Measurements from ENCODE around the gene BICD2.
A peak's percentile ranks its signal among the peaks of the same experiment; 100 is the strongest.

The BICD2 gene

GRCh38 chr9:92745331-92745730 lies 19.3 kb downstream of the BICD2 start:
- peaks cover 32% of the 10 kb centered on the region for H3K4me1 ChIP-seq (ENCODE audit: low read length)
- H3K27me3 ChIP-seq (replicated peaks; ENCODE audit: insufficient read depth, low read length) = no peaks in the 10 kb centered on the region
- peaks cover 47% of the 10 kb centered on the region for H4K20me1 ChIP-seq (ENCODE audit: insufficient read depth, low read length)
- H3K4me2 ChIP-seq (ENCODE audit: low read depth, low read length) = no peak overlapping the region
- peaks cover 100% of the 10 kb centered on the region for H3K79me2 ChIP-seq (ENCODE audit: low read length)
- H3K4me3 ChIP-seq (ENCODE audit: low read length) = no peak overlapping the region
- no peak overlapping the region for H2AFZ ChIP-seq (ENCODE audit: low read length)
- TF ChIP-seq EZH2phosphoT487 (IDR thresholded peaks at IDR 0.05; ENCODE audit: low read length) = no peak
- H3K9me3 ChIP-seq (replicated peaks; ENCODE audit: insufficient read depth, low read length) = no peaks in the 10 kb centered on the region
- no peak for DNase-seq
- no peaks in the 10 kb centered on the region; the same call in none of the 2 replicates for H3K36me3 ChIP-seq (replicated peaks; ENCODE audit: insufficient read depth, low read length)
- H3F3A ChIP-seq (ENCODE audit: insufficient read depth, low read length) = peaks cover 5% of the 10 kb centered on the region; the same call in 1 of the 2 replicates
- H3K9ac ChIP-seq (ENCODE audit: low read length) = no peak overlapping the region
- no peaks in the 10 kb centered on the region for H3K9me2 ChIP-seq (replicated peaks; ENCODE audit: insufficient read depth, low read length)
- no peak overlapping the region for H3K27ac ChIP-seq (ENCODE audit: low read length)

GRCh38 chr9:92740969-92741368 lies 23.7 kb downstream of the BICD2 start:
- TF ChIP-seq EZH2 (optimal IDR thresholded peaks at IDR 0.05; ENCODE audit: low read depth, low read length) = no peak
- TF ChIP-seq, protein P1, sequence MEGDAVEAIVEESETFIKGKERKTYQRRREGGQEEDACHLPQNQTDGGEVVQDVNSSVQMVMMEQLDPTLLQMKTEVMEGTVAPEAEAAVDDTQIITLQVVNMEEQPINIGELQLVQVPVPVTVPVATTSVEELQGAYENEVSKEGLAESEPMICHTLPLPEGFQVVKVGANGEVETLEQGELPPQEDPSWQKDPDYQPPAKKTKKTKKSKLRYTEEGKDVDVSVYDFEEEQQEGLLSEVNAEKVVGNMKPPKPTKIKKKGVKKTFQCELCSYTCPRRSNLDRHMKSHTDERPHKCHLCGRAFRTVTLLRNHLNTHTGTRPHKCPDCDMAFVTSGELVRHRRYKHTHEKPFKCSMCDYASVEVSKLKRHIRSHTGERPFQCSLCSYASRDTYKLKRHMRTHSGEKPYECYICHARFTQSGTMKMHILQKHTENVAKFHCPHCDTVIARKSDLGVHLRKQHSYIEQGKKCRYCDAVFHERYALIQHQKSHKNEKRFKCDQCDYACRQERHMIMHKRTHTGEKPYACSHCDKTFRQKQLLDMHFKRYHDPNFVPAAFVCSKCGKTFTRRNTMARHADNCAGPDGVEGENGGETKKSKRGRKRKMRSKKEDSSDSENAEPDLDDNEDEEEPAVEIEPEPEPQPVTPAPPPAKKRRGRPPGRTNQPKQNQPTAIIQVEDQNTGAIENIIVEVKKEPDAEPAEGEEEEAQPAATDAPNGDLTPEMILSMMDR (IDR thresholded peaks at IDR 0.05; ENCODE audit: low read length) = no peak
- Histone ChIP-seq H4K20me1 (ENCODE audit: insufficient read depth, low read length) (peaks cover 48% of the 10 kb centered on the region), H3K4me1 (ENCODE audit: low read length) (peaks cover 68% of the 10 kb centered on the region), H3K36me3 (replicated peaks; ENCODE audit: insufficient read depth, low read length) (no peaks in the 10 kb centered on the region; the same call in 1 of the 2 replicates), H3K9me3 (replicated peaks; ENCODE audit: insufficient read depth, low read length) (no peaks in the 10 kb centered on the region), H2AFZ (ENCODE audit: low read length) (no peak overlapping the region), H3K79me2 (ENCODE audit: low read length) (peaks cover 98% of the 10 kb centered on the region), H3F3A (ENCODE audit: insufficient read depth, low read length) (peaks cover 32% of the 10 kb centered on the region), H3K27ac (ENCODE audit: low read length) (peak overlapping the region; percentile 28; the same call in 1 of the 2 replicates), H3K27me3 (replicated peaks; ENCODE audit: insufficient read depth, low read length) (no peaks in the 10 kb centered on the region), H3K4me2 (ENCODE audit: low read depth, low read length) (peak overlapping the region; percentile 27; the same call in 1 of the 2 replicates), H3K9me2 (replicated peaks; ENCODE audit: insufficient read depth, low read length) (no peaks in the 10 kb centered on the region), H3K9ac (ENCODE audit: low read length) (no peak overlapping the region), H3K4me3 (ENCODE audit: low read length) (no peak overlapping the region)
- DNase-seq = no peak

DNA sequence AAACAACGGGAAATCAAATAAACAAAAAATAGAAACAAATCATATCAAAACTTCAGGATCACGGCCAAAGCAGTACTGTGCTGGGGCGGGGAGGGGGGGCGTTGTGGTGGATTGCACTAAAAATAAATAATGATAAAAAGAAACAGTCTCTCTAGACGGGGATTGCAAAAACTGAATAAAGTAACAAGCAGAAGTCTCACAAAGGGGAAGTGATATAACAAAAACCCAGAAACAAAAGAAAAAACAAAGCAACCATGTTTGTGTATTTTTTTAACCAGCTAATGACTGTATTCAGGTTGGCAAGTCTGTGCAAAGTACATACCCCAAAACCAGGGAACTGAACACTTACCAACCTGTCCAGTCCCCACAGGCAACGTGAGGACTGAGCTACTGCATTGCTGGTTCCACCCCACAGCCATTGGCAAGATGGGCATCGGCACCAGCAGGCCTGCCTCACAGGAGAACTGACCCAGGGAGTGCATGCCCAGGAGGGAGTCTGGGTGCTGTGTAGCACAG lies 24.1 kb downstream of the BICD2 start:
- no peak overlapping the region for H3K4me3 ChIP-seq (ENCODE audit: low read length)
- no peaks in the 10 kb centered on the region for H3K9me2 ChIP-seq (replicated peaks; ENCODE audit: insufficient read depth, low read length)
- no peak for DNase-seq
- peaks cover 48% of the 10 kb centered on the region for H4K20me1 ChIP-seq (ENCODE audit: insufficient read depth, low read length)
- peak overlapping the region; percentile 27; the same call in 1 of the 2 replicates for H3K4me2 ChIP-seq (ENCODE audit: low read depth, low read length)
- H3K27ac ChIP-seq (ENCODE audit: low read length) = peak overlapping the region; percentile 28; the same call in 1 of the 2 replicates
- no peak overlapping the region for H2AFZ ChIP-seq (ENCODE audit: low read length)
- peaks cover 64% of the 10 kb centered on the region for H3K4me1 ChIP-seq (ENCODE audit: low read length)
- no peaks in the 10 kb centered on the region for H3K27me3 ChIP-seq (replicated peaks; ENCODE audit: insufficient read depth, low read length)
- no peaks in the 10 kb centered on the region; the same call in 1 of the 2 replicates for H3K36me3 ChIP-seq (replicated peaks; ENCODE audit: insufficient read depth, low read length)
- H3K79me2 ChIP-seq (ENCODE audit: low read length) = peaks cover 98% of the 10 kb centered on the region
- H3F3A ChIP-seq (ENCODE audit: insufficient read depth, low read length) = peaks cover 32% of the 10 kb centered on the region
- TF ChIP-seq EZH2phosphoT487 (IDR thresholded peaks at IDR 0.05; ENCODE audit: low read length) (no peak), EZH2 (optimal IDR thresholded peaks at IDR 0.05; ENCODE audit: low read depth, low read length) (no peak)
- TF ChIP-seq, protein P1 (IDR thresholded peaks at IDR 0.05; ENCODE audit: low read length) = no peak
- no peaks in the 10 kb centered on the region for H3K9me3 ChIP-seq (replicated peaks; ENCODE audit: insufficient read depth, low read length)
- no peak overlapping the region for H3K9ac ChIP-seq (ENCODE audit: low read length)

DNA sequence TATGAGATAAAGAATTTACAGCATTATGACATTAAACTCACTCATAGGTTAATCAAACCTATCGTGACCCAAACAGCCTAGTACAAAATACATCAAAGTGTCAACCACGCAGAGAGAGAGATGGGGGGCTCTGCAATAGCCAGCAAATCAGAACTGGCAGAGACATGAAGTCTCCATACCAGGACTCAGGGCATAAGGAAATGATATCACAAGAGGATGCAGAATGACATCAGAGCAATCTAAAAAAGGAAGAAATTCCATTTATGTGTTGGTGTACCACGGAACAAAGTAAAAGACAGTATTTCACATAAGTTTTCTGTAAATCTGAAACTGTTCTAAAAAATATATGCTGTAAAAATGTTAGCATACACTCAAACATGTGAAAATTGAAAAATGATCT lies 24.6 kb downstream of the BICD2 start:
- 0 out of 2 replicates have a peak overlapping the region, but pooled peaks have one; percentile 96 for H3K4me2 ChIP-seq (ENCODE audit: low read depth, low read length)
- H3K9me2 ChIP-seq (replicated peaks; ENCODE audit: insufficient read depth, low read length) = no peaks in the 10 kb centered on the region
- peaks cover 32% of the 10 kb centered on the region for H3F3A ChIP-seq (ENCODE audit: insufficient read depth, low read length)
- H3K4me3 ChIP-seq (ENCODE audit: low read length) = no peak overlapping the region
- DNase-seq = no peak
- peaks cover 51% of the 10 kb centered on the region for H4K20me1 ChIP-seq (ENCODE audit: insufficient read depth, low read length)
- H3K79me2 ChIP-seq (ENCODE audit: low read length) = peaks cover 98% of the 10 kb centered on the region
- TF ChIP-seq, protein P1 (IDR thresholded peaks at IDR 0.05; ENCODE audit: low read length) = no peak
- TF ChIP-seq EZH2 (optimal IDR thresholded peaks at IDR 0.05; ENCODE audit: low read depth, low read length) = no peak
- no peak for TF ChIP-seq EZH2phosphoT487 (IDR thresholded peaks at IDR 0.05; ENCODE audit: low read length)
- H3K4me1 ChIP-seq (ENCODE audit: low read length) = peaks cover 59% of the 10 kb centered on the region
- no peak overlapping the region for H3K9ac ChIP-seq (ENCODE audit: low read length)
- H3K27me3 ChIP-seq (replicated peaks; ENCODE audit: insufficient read depth, low read length) = no peaks in the 10 kb centered on the region
- peak overlapping the region; percentile 79; the same call in 1 of the 2 replicates for H3K27ac ChIP-seq (ENCODE audit: low read length)
- H3K36me3 ChIP-seq (replicated peaks; ENCODE audit: insufficient read depth, low read length) = no peaks in the 10 kb centered on the region; the same call in 1 of the 2 replicates
- no peaks in the 10 kb centered on the region for H3K9me3 ChIP-seq (replicated peaks; ENCODE audit: insufficient read depth, low read length)
- H2AFZ ChIP-seq (ENCODE audit: low read length) = no peak overlapping the region

Measured in MM.1S (cell line).